ENCODE results near the gene HS2ST1.

HS2ST1 gene

GRCh38 chr1:87144316-87144895 lies 230.0 kb downstream of the HS2ST1 start:
- Mint-ChIP-seq H3K27me3 (peaks cover 37% of the 10 kb centered on the region), H3K4me3 (no peak overlapping the region), H3K4me1 (ENCODE audit: low read depth) (no peaks in the 10 kb centered on the region), H3K9me3 (no peaks in the 10 kb centered on the region), H3K36me3 (ENCODE audit: low read depth) (no peaks in the 10 kb centered on the region), H3K27ac (no peak overlapping the region)

- H3K4me3 Mint-ChIP-seq: no peak overlapping the region
These were observed 230.5 kb downstream of the HS2ST1 start for GRCh38 chr1:87144981-87145380.

GRCh38 chr1:87146538-87146937 lies 232.1 kb downstream of the HS2ST1 start:
- no peak overlapping the region for H3K27ac Mint-ChIP-seq
- peaks cover 9% of the 10 kb centered on the region for H3K4me1 Mint-ChIP-seq (ENCODE audit: low read depth)

More at GRCh38 chr1:87144981-87145380, 230.5 kb downstream of the HS2ST1 start:
- H3K27ac Mint-ChIP-seq: no peak overlapping the region
- no peaks in the 10 kb centered on the region for H3K9me3 Mint-ChIP-seq
- H3K36me3 Mint-ChIP-seq (ENCODE audit: low read depth): no peaks in the 10 kb centered on the region
- no peaks in the 10 kb centered on the region for H3K4me1 Mint-ChIP-seq (ENCODE audit: low read depth)
- H3K27me3 Mint-ChIP-seq: peaks cover 41% of the 10 kb centered on the region

GRCh38 chr1:87146986-87147385 lies 232.6 kb downstream of the HS2ST1 start:
- Mint-ChIP-seq H3K4me3 (no peak overlapping the region), H3K9me3 (no peaks in the 10 kb centered on the region), H3K4me1 (ENCODE audit: low read depth) (peaks cover 13% of the 10 kb centered on the region), H3K36me3 (ENCODE audit: low read depth) (no peaks in the 10 kb centered on the region), H3K27ac (no peak overlapping the region), H3K27me3 (peaks cover 49% of the 10 kb centered on the region)

More at GRCh38 chr1:87146538-87146937, 232.1 kb downstream of the HS2ST1 start:
- H3K27me3 Mint-ChIP-seq: peaks cover 46% of the 10 kb centered on the region
- no peak overlapping the region for H3K4me3 Mint-ChIP-seq
- no peaks in the 10 kb centered on the region for H3K36me3 Mint-ChIP-seq (ENCODE audit: low read depth)
- H3K9me3 Mint-ChIP-seq: no peaks in the 10 kb centered on the region

- peaks cover 22% of the 10 kb centered on the region for H3K4me1 Mint-ChIP-seq (ENCODE audit: low read depth)
- H3K9me3 Mint-ChIP-seq: no peaks in the 10 kb centered on the region
- H3K27ac Mint-ChIP-seq: no peak overlapping the region
- H3K27me3 Mint-ChIP-seq: peaks cover 56% of the 10 kb centered on the region
- H3K36me3 Mint-ChIP-seq (ENCODE audit: low read depth): no peaks in the 10 kb centered on the region
- H3K4me3 Mint-ChIP-seq: no peak overlapping the region
These were observed 233.4 kb downstream of the HS2ST1 start for GRCh38 chr1:87147851-87148250.

- Mint-ChIP-seq H3K27ac (no peak overlapping the region), H3K36me3 (ENCODE audit: low read depth) (no peaks in the 10 kb centered on the region), H3K4me3 (no peak overlapping the region), H3K4me1 (ENCODE audit: low read depth) (peaks cover 24% of the 10 kb centered on the region), H3K27me3 (peaks cover 65% of the 10 kb centered on the region), H3K9me3 (no peaks in the 10 kb centered on the region)
These were observed 234.2 kb downstream of the HS2ST1 start for GRCh38 chr1:87148661-87149060.

- H3K27ac Mint-ChIP-seq: no peak overlapping the region
- H3K27me3 Mint-ChIP-seq: peaks cover 72% of the 10 kb centered on the region
- H3K9me3 Mint-ChIP-seq: no peaks in the 10 kb centered on the region
- H3K4me3 Mint-ChIP-seq: no peak overlapping the region
- peaks cover 24% of the 10 kb centered on the region for H3K4me1 Mint-ChIP-seq (ENCODE audit: low read depth)
- no peaks in the 10 kb centered on the region for H3K36me3 Mint-ChIP-seq (ENCODE audit: low read depth)
These were observed 235.0 kb downstream of the HS2ST1 start for GRCh38 chr1:87149241-87150041.

GRCh38 chr1:87150143-87150542 lies 235.7 kb downstream of the HS2ST1 start:
- no peaks in the 10 kb centered on the region for H3K36me3 Mint-ChIP-seq (ENCODE audit: low read depth)
- H3K4me1 Mint-ChIP-seq (ENCODE audit: low read depth): peaks cover 24% of the 10 kb centered on the region
- H3K9me3 Mint-ChIP-seq: no peaks in the 10 kb centered on the region
- H3K4me3 Mint-ChIP-seq: no peak overlapping the region
- peaks cover 75% of the 10 kb centered on the region for H3K27me3 Mint-ChIP-seq
- H3K27ac Mint-ChIP-seq: no peak overlapping the region

- Mint-ChIP-seq H3K4me3 (peak overlapping the region; percentile 85), H3K27me3 (peaks cover 74% of the 10 kb centered on the region), H3K9me3 (no peaks in the 10 kb centered on the region), H3K4me1 (ENCODE audit: low read depth) (peaks cover 24% of the 10 kb centered on the region), H3K27ac (peak overlapping the region; percentile 80), H3K36me3 (ENCODE audit: low read depth) (no peaks in the 10 kb centered on the region)
These were observed 237.3 kb downstream of the HS2ST1 start for GRCh38 chr1:87151500-87152421.

GRCh38 chr1:87154384-87154783 lies 239.9 kb downstream of the HS2ST1 start:
- Mint-ChIP-seq H3K4me1 (ENCODE audit: low read depth) (peaks cover 24% of the 10 kb centered on the region), H3K27me3 (peaks cover 54% of the 10 kb centered on the region), H3K27ac (no peak overlapping the region), H3K9me3 (no peaks in the 10 kb centered on the region), H3K4me3 (no peak overlapping the region), H3K36me3 (ENCODE audit: low read depth) (no peaks in the 10 kb centered on the region)

GRCh38 chr1:87155170-87155569 lies 240.7 kb downstream of the HS2ST1 start:
- Mint-ChIP-seq H3K27ac (no peak overlapping the region), H3K9me3 (no peaks in the 10 kb centered on the region), H3K4me3 (no peak overlapping the region), H3K27me3 (peaks cover 50% of the 10 kb centered on the region), H3K36me3 (ENCODE audit: low read depth) (no peaks in the 10 kb centered on the region), H3K4me1 (ENCODE audit: low read depth) (peaks cover 24% of the 10 kb centered on the region)

GRCh38 chr1:87155648-87156047 lies 241.2 kb downstream of the HS2ST1 start:
- peaks cover 24% of the 10 kb centered on the region for H3K4me1 Mint-ChIP-seq (ENCODE audit: low read depth)
- no peak overlapping the region for H3K27ac Mint-ChIP-seq
- no peak overlapping the region for H3K4me3 Mint-ChIP-seq

GRCh38 chr1:87156124-87156523 lies 241.7 kb downstream of the HS2ST1 start:
- Mint-ChIP-seq H3K36me3 (ENCODE audit: low read depth) (no peaks in the 10 kb centered on the region), H3K4me1 (ENCODE audit: low read depth) (peaks cover 19% of the 10 kb centered on the region), H3K4me3 (no peak overlapping the region), H3K27me3 (peaks cover 49% of the 10 kb centered on the region), H3K27ac (no peak overlapping the region), H3K9me3 (no peaks in the 10 kb centered on the region)

More at GRCh38 chr1:87155648-87156047, 241.2 kb downstream of the HS2ST1 start:
- H3K9me3 Mint-ChIP-seq: no peaks in the 10 kb centered on the region
- peaks cover 50% of the 10 kb centered on the region for H3K27me3 Mint-ChIP-seq
- no peaks in the 10 kb centered on the region for H3K36me3 Mint-ChIP-seq (ENCODE audit: low read depth)

GRCh38 chr1:87159378-87159915 lies 245.0 kb downstream of the HS2ST1 start:
- no peaks in the 10 kb centered on the region for H3K36me3 Mint-ChIP-seq (ENCODE audit: low read depth)
- H3K4me3 Mint-ChIP-seq: no peak overlapping the region
- no peaks in the 10 kb centered on the region for H3K4me1 Mint-ChIP-seq (ENCODE audit: low read depth)
- H3K27me3 Mint-ChIP-seq: peaks cover 27% of the 10 kb centered on the region
- H3K9me3 Mint-ChIP-seq: no peaks in the 10 kb centered on the region
- H3K27ac Mint-ChIP-seq: no peak overlapping the region

All from stimulated activated naive CD8-positive, alpha-beta T cell treated with anti-CD3 and anti-CD28 coated beads, Interleukin-15, Interleukin-2, amounts not matched to agents 100 ng/mL and 50 ng/mL, for 24 hours (primary cell).